GM21381 (cell line): ENCODE measurements around the gene RANBP10.

Experiments used
- ATAC-seq: cut with Tn5 transposase; IDR thresholded peaks from one replicate; pipeline ENCODE4 v1.9.1; 2021; ENCODE audit warnings: mild to moderate bottlenecking, moderate library complexity; ENCODE audit not compliant: unreplicated experiment

RANBP10 gene

GRCh38 chr16:67828651-67829050, 22.3 kb upstream of the RANBP10 start:
- no peak for ATAC-seq

- no peak for ATAC-seq
Observed at GRCh38 chr16:67825906-67826305, 19.5 kb upstream of the RANBP10 start.

GRCh38 chr16:67825119-67825518, 18.8 kb upstream of the RANBP10 start:
- ATAC-seq, result no peak

- no peak for ATAC-seq
Observed at GRCh38 chr16:67822511-67822910, 16.2 kb upstream of the RANBP10 start.

DNA sequence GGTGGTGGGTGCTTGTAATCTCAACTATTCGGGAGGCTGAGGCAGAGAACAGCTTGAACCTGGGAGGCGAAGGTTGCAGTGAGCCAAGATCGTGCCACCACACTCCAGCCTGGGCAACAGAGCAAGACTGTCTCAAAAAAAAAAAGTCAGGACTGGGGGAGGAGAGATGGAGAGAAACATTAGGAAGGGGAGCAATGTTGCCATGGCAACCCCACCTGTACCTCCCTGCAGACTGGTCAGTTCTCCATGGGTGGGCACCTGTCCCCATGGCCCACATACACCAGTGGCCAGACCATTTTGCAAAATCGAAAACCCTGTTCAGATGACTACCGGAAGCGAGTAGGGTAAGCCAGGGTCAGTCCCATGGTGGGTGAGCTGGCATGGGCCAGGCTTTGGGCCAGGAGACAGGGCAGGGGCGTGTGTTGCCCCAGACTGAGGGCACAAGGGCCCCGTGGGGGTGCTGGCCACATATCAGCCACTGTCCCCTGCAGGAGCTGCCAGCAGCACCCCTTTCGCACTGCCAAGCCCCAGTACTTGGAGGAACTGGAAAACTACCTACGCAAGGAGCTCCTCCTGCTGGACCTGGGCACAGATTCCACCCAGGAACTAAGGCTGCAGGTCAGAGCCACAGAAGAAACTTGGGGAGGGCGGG, 14.4 kb upstream of the RANBP10 start:
- ATAC-seq, result no peak

- ATAC-seq, result no peak
Observed at GRCh38 chr16:67814567-67814966, 8.2 kb upstream of the RANBP10 start.

DNA sequence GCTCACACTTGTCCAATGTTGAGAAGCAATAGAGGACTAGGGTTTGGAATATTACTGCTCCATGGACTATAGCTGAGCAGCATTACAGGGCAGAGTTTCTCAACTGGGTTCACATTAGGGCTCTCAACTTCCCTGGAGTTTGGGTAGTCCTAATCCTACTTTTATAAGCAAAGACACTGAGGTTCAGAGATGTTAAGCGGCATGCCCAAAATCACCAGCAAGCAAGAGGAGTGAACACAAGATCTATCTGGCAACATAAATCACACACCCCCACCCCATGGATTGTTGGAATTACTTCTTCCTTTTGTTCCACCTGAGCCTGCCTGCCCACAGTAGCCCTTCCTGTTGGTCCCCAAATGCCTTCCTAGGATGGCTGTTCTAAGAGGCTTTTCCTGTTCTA, 5.5 kb upstream of the RANBP10 start:
- no peak for ATAC-seq

DNA sequence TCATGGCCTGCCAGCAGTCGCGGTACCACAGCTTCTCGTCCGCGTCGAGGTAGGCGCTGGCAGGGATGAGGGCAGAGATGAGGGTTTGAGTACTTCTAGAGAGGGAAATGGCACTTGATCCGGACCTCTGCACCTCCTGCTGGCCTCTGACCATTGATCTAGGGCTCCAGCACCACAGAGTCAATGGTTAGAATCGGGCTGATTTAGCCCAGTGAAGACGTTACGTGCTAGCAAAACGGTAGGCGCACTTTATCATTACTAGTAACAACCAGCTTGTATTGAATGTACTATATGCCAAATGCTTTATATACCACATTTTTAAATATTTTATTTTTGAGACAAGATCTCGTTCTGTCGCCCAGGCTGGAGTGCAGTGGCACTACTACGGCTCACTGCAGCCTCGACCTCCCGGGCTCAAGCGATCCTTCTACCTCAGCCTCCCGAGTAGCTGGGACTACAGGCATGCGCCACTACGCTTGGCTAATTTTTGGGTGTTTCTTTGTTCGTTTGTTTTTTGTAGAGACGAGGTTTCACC, 855 bp upstream of the RANBP10 start:
- ATAC-seq, result no peak

GRCh38 chr16:67805718-67806427, 487 bp downstream of the RANBP10 start:
- peak; percentile 4 for ATAC-seq

DNA sequence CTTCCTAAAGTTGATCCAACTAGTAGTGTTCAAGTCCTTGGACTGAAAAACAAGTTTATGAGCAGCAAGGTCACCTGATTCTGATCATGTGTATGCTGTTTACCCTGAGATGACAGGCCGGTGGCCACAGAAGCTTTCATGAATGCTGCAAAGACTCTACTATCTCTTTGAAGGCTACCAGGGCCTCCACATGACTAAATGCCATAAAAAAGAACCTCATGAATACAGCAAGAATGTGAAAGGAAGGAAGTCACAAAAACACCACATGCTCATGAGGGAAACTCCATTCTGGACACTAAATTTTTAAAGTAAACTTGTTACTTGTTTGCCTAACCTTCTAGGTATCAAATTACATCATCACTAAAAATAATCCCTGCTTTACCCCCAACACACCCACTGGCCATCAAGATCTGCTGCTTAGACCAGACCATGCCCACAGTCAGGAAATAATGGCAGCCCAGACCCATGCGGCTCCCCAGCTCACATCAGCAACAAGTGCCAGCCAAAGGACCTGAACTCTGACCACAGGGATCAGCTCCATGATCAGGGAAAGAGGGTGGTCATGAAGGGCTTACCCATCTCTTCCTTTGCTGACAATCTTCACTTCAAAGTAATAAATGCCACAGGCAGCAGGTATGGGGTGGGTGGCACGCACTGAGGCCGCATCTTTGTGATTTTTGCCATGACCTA, 1.4 kb downstream of the RANBP10 start:
- ATAC-seq, result no peak

- ATAC-seq, result no peak
Observed at GRCh38 chr16:67803894-67804293, 2.5 kb downstream of the RANBP10 start.

GRCh38 chr16:67801883-67802282, 4.5 kb downstream of the RANBP10 start:
- ATAC-seq, result no peak

GRCh38 chr16:67801241-67801640, 5.1 kb downstream of the RANBP10 start:
- ATAC-seq, result no peak

GRCh38 chr16:67800338-67800926, 5.9 kb downstream of the RANBP10 start:
- ATAC-seq, result no peak

- ATAC-seq, result no peak
Observed at GRCh38 chr16:67796099-67796718, 10.2 kb downstream of the RANBP10 start.

DNA sequence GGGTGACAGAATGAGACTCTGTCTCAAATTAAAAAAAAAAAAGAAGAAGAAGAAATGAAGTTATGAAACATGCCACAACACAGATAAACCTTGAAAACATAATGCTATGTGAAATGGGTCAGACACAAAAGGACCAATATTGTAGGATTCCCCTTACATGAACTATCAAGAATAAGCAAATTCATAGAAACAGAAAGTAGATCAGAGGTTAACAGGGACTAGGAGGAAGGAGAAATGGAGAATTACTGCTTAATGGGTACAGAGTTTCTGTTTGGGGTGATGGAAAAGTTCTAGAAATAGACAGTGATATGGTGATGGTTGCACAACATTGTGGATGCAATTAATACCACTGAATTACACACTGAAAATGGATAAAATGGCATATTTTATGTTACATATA, 16.3 kb downstream of the RANBP10 start:
- ATAC-seq, result no peak

DNA sequence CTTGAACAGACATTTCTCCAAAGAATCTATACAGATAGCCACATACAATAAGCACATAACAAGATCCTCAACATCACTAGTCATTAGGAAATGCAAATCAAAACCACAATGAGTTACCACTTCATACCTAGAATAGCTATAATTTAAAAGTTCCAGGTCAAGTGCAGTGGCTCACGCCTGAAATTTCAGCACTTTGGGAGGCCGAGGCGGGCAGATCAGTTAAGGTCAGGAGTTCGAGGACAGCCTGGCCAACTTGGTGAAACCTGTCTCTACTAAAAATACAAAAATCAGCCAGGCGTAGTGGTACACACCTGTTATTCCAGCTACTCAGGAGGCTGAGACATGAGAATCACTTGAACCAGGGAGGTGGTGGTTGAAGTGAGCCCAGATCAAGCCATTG, 19.9 kb downstream of the RANBP10 start:
- no peak for ATAC-seq

- no peak for ATAC-seq
Observed at GRCh38 chr16:67783353-67783725, 23.0 kb downstream of the RANBP10 start.

DNA sequence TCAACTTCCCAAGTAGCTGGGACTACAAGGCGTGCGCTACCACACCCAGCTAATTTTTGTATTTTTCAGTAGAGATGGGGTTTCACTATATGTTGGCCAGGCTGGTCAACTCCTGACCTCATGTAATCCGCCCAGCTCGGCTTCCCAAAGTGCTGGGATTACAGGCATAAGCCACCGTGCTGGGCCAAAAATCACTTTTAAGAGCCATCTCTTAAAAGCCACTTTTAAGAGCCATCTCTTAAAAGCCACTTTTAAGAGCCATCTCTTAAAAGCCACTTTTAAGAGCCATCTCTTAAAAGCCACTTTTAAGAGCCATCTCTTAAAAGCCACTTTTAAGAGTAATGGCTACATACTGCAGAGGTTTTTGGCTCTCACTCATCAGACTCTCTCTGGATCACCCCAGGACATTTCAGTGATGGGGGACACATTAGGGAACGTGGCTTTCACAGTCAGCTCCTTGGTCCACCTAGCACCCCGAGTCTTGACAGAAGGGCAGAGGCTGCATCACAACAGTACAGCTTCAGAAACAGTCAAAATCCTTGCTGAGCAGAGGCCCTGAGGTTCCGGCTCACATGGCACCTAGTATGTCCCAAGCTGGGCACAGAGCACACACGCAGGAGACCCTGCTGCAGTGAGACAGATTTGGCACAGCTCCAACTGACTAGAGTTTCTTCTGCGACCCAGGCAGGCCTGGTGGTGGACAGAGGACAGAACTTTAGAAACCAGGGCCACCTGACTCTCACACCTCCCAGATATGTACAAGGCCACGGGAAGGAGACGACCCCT, 23.6 kb downstream of the RANBP10 start:
- ATAC-seq, result no peak

DNA sequence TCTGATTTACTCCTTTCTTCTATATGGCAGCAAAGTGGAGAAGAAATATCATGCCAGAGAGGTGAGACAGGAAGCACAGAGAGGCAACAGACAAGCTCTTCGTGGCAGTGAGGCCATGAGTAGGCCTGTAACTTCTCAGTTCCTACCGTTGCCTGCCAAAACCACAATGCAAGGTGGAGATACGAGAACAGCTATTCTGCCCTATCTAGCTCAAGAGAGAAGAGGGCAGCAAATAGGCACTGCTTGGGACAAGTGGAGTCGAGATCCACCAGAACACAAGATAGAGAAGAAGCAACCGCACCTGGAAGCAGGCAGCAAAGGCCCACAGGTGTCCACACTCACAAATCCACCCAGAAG, 24.8 kb downstream of the RANBP10 start:
- peak; percentile 58 for ATAC-seq
